ENCODE measurements around the gene GUCY1B1.
"Not testable (repeated sequence)": the region's sequence is repeated elsewhere in the genome, so short reads cannot be mapped to it uniquely, and the experiment has no call there.

GUCY1B1 gene

GRCh38 chr4:155761916-155762315, 3.1 kb downstream of the GUCY1B1 start:
- no peak for DNase-seq (ENCODE audit: low spot score)

DNA sequence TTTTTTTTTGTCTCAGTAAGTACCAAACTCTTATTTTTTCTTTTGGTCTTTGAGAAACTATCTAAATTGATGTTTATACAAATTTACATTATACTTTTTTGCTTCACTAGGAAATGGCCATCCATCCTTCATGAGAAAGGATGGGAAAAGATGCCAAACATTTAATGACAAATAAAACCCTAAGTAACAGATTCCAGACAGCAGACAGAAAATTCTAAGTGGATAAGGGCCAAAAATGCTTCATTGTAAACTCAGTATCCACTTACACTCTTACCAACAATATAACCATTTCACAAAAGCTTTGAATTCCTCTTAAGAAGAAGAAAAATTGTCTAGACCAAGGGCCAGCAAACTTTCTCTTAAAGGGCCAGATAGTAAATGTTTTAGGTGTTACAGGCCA, 3.5 kb downstream of the GUCY1B1 start:
- DNase-seq (ENCODE audit: low spot score) = no peak

DNA sequence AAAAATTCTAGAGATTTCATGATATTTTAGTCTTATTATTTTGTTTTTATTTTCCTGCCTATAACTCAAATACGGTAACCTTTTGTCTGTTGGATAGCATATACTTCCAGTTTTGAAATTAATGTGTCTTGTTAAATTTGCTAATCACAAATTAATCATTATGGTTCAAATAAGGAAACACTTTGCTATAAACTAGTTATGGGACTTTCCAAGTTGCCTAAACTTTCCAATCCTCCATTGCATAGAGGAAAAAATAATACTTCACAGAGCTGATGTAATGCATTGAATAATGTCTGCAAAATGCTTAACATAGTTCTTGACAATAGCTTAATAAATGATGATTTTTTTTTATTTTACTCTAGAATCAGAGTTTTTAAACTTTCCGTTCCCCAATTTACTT, 4.7 kb downstream of the GUCY1B1 start:
- no peak for DNase-seq (ENCODE audit: low spot score)

- DNase-seq (ENCODE audit: low spot score) = no peak
Measured at GRCh38 chr4:155765149-155765548, 6.3 kb downstream of the GUCY1B1 start.

GRCh38 chr4:155766622-155767021, 7.8 kb downstream of the GUCY1B1 start:
- no peak for DNase-seq (ENCODE audit: low spot score)

DNA sequence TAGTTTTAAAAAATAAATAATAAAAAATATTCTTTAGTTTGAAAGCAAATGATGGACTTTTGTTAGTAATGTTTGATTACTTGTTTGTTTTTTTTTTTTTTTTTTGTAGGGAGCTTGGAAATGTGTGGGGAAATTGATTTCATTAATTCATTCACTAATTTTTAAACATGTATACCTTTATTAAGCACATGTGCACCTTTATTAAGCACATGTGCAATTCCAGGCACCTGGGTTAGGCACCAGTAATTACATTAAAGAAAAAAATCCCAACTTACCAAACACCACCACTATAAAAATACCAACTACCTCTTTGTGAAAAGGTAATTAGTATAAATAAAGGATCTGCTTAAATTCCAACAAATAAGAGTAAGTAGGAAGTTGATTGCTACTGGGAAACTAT, 9.5 kb downstream of the GUCY1B1 start:
- DNase-seq (ENCODE audit: low spot score) = no peak

DNA sequence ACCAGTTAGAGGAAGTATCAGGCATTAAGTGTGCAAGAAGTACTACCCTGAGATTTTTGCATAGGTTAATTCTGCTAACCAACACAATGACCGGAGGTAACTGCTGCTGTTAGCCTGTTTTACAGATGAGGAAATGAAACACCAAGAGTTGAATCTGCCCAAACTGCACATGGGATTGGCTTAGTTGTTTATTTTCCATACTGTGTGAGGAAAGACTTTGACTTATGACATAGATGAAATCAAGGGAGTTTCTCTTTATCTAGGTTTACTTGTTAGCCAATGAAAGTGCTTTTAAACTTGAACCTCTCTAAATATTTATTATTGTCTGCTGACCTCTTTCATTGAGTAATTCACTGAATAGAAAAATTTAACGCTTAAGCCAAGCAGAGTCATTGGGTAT, 10.3 kb downstream of the GUCY1B1 start:
- no peak for DNase-seq (ENCODE audit: low spot score)

DNA sequence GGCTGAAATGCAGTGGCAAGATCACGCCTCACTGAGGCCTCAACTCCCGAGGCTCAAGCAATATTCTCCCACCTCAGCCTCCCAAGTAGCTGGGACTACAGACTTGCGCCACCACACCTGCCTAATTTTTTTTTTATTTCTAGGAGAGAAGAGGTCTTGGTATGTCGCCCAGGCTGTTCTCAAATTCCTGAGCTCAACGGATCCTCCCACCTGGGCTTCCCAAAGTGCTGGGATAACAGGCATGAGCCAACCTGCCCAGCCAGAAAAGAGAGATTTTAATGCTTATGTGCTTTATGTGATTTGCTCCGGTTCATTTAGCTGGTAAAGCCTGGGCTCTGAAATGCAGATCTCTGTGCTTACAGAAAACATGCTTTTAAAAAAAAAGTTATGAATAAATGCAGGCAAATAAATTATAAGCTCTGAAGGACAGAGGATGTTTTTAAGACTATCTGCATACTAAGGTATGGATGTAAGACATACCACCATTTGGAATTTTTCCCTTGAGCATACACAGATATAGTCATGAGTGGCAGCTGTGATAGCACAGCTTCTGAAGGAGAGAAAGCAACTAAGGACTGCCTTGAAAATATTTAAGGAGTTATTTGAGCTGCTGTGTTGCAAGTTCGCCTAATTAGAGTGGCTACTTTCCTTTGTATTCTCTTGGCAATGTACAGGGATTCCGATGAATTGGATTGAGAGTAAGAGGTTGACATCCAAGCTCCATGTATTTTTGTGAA, 13.8 kb downstream of the GUCY1B1 start:
- DNase-seq (ENCODE audit: low spot score) = no peak

DNA sequence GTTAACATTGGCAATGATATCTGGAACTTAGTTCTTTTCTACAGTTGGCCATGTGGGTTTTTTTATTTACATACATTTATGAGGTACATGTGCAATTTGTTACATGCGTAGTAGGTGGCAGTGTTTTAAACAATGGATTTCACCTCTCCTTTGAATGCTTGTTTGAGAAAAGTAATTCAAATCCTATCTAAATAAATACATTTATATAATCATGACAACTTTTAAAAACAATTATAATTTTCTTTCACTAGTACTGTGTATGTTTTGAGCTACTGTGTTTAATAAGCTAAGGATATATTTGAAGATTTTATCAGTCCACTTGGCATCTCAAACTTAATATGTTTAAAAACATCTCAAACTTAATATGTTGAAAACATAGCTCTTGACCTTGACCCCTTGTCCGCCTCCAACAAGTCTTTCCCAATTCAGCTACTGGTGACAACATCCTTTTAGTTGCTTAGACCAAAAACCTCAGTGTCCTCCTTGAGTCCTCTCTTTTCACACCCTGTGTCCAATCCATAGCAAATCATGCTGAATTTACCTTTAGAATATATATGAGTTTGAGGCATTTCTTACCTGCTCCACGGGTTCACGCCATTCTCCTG, 14.5 kb downstream of the GUCY1B1 start:
- no peak for DNase-seq (ENCODE audit: low spot score)

DNA sequence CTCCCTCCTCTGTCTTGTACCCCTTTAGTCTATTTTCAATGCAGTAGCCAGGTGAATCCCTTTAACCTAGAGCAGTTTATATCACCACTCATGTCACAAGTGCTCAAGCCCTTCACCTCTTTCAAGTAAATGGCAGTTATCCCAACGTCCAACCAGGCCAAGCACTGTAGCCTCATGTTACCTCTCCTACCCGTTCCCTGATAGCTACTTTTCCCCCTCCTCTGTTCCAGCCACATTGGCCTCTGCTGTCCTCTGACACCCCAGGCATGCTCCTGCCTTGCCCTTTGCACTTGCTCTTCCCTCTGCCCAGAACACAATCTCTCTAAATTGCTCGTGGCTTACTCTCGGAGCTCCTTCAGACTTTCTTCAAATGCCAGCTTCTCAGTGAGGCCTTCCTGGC, 15.2 kb downstream of the GUCY1B1 start:
- DNase-seq (ENCODE audit: low spot score) = no peak

DNA sequence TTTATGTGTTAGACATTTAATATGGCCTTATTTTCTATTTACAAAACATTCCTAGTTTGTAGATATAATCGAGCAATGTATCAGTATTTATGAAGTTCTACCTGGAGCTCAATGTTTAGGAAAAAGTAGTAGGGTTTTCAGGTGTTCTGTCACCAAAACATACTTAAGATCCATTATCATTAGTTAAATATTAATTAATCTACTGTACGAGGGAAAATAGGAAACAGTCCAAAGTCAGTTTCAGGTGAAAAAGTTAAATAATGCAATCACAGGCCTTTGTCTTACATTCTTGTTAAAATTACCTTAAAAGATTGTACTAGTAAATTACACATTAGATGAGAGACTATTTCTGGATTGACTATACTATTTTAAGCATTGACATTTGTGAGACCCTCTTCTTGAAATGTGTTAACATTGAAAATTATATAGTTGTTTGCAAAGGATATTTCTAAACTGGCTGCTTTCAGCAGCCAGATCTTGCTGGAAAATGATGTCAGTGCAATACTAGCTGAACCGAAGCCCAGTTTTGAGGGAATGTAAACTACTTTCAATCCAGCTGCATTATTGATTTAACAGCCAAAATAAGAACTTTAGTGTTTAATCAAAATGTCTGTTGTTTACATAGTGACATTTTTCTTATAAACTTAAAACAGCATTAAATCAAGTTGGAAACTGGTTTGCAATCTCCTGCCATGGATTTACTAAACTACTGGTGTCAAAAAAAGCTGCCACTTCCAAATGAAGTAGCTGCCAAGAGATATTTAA, 19.3 kb downstream of the GUCY1B1 start:
- DNase-seq (ENCODE audit: low spot score) = no peak

- no peak for DNase-seq (ENCODE audit: low spot score)
Measured at GRCh38 chr4:155780775-155781174, 22.0 kb downstream of the GUCY1B1 start.

GRCh38 chr4:155781249-155781831, 22.5 kb downstream of the GUCY1B1 start:
- DNase-seq (ENCODE audit: low spot score) = no peak

- DNase-seq (ENCODE audit: low spot score) = no peak
Measured at GRCh38 chr4:155784637-155785036, 25.8 kb downstream of the GUCY1B1 start.

DNA sequence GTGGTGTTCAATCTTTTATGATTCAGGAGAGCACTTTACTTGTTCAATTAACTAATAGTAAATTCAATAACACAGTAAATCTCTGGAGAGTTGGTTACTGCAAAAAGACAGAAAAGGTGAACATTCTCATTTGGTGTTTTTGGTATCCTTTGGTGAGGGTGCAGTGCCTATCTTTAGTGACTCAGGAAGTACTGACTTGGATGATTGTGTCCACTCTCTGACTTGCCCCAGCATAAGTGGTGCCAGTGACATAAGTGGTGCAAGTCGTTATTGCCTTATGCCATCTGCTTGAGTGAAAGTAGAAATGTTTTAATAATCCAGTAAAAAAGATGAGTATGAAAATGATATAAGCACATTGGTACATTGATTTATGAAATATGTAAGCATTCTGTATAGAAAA, 27.0 kb downstream of the GUCY1B1 start:
- no peak for DNase-seq (ENCODE audit: low spot score)

GRCh38 chr4:155787113-155787710, 28.4 kb downstream of the GUCY1B1 start:
- peak; percentile 43 for DNase-seq (ENCODE audit: low spot score)

DNA sequence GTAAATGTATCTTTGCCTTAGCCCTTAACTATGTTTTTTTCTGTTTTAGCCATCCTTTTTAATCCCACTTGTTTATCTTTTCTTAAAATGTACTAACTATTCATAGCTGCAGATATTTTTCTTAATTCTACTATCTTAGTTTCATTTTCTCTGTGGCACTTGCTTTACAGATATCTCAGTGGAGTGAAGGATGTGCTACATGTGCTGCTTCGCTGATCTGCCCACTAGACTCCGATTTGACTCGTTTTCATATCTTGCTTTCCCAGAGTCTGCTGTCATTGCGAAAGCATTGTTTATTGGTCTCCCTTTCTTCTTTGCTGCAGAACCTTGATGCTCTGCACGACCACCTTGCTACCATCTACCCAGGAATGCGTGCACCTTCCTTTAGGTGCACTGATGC, 30.6 kb downstream of the GUCY1B1 start:
- no peak for DNase-seq (ENCODE audit: low spot score)

DNA sequence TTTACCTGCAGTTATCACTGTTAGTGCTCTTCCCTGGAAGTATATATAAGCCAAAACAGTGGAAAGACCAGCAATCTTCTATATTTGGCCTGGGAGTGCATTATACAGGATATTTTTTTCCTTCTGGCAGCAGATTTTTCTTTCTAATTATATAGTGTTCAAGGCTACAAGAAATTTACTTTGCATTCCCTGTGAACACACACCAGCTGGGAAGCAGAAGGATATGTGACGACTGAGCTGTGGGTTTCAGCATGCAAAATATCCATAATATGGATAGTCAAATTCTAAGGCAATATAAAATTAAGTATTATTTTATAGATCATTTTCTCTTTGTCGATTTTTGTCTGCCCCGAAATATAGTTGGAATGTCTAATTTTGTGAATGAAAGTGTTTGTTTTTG, 31.2 kb downstream of the GUCY1B1 start:
- DNase-seq (ENCODE audit: low spot score) = no peak

- DNase-seq (ENCODE audit: low spot score) = no peak
Measured at GRCh38 chr4:155794589-155795236, 35.9 kb downstream of the GUCY1B1 start.

DNA sequence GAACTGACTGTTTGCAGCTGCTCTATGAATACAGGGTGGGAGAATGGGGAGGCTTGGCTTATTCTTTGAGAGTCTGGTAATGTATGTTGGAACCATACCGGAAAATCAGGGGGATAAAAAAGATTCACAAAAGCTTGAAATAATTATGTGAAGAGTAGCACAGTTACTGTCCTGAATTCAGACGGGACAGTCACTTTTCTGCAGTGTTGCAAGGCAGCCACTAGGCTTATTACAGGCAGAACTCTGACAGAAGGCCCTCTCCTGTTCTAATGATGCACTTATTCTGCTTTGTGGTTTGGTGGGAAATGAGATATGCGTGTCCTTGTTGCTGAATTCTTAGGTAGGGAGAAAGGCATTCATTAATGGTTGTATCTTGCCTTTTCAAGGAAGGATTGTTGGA, 37.2 kb downstream of the GUCY1B1 start:
- no peak for DNase-seq (ENCODE audit: low spot score)

GRCh38 chr4:155797581-155797980, 38.8 kb downstream of the GUCY1B1 start:
- not testable (repeated sequence) for DNase-seq (ENCODE audit: low spot score)

Data from globus pallidus (tissue), 1 donor.